AG08395 (cell line): Measurements from ENCODE around the gene SIN3B.

Source experiments
- DNase-seq: peaks from one replicate; pipeline ENCODE4 v3.0.0; 2012; ENCODE audit warnings: mixed read lengths, low spot score

SIN3B gene

GRCh38 chr19:16911046-16911445, 81.8 kb downstream of the SIN3B start:
- no peak for DNase-seq

GRCh38 chr19:16912780-16913179, 83.6 kb downstream of the SIN3B start:
- no peak for DNase-seq

GRCh38 chr19:16914421-16914820, 85.2 kb downstream of the SIN3B start:
- no peak for DNase-seq

GRCh38 chr19:16915135-16915534, 85.9 kb downstream of the SIN3B start:
- no peak for DNase-seq

- no peak for DNase-seq
Observed at GRCh38 chr19:16915734-16916133, 86.5 kb downstream of the SIN3B start.

- DNase-seq, result no peak
Observed at GRCh38 chr19:16917401-16917800, 88.2 kb downstream of the SIN3B start.

GRCh38 chr19:16919496-16919895, 90.3 kb downstream of the SIN3B start:
- DNase-seq, result no peak

GRCh38 chr19:16920816-16921529, 91.8 kb downstream of the SIN3B start:
- DNase-seq, result peak; percentile 77

GRCh38 chr19:16921766-16922591, 92.8 kb downstream of the SIN3B start:
- DNase-seq, result no peak

GRCh38 chr19:16922592-16922934, 93.4 kb downstream of the SIN3B start:
- no peak for DNase-seq

GRCh38 chr19:16922949-16923348, 93.8 kb downstream of the SIN3B start:
- DNase-seq, result no peak

GRCh38 chr19:16927883-16928282, 98.7 kb downstream of the SIN3B start:
- no peak for DNase-seq

- DNase-seq, result no peak
Observed at GRCh38 chr19:16928351-16928750, 99.2 kb downstream of the SIN3B start.

- no peak for DNase-seq
Observed at GRCh38 chr19:16928916-16929315, 99.7 kb downstream of the SIN3B start.
